Smooth muscle cell (in vitro differentiated cells): ENCODE measurements around the gene RNF144B. TPM values are rescaled to one million over a fixed set of nuclear protein-coding genes. Genes with fewer than 3 reads are reported as not detected.
"Not testable (repeated sequence)": the region's sequence is repeated elsewhere in the genome, so short reads cannot be mapped to it uniquely, and the experiment has no call there.

Experiments
- DNase-seq: peaks from one replicate; lab custom pipeline; 2025; ENCODE audit not compliant: unreplicated experiment; lab: John Stamatoyannopoulos, UW
- H2AFZ ChIP-seq: fragments of 200-600 bp; sonication (generic); 2 replicates; pipeline ENCODE4 v1.6.0; 2016; ENCODE audit warnings: antibody characterized with exemption, low read depth, mild to moderate bottlenecking
- H3F3A ChIP-seq: fragments of 200-600 bp; sonication (generic); 2 replicates; pipeline ENCODE4 v1.6.0; 2017; ENCODE audit warnings: antibody characterized with exemption, low read depth
- H3K27ac ChIP-seq: fragments of 200-600 bp; sonication (generic); 2 replicates; pipeline ENCODE4 v1.5.1; 2016; ENCODE audit warnings: low read depth, mild to moderate bottlenecking
- H3K27me3 ChIP-seq: fragments of 200-600 bp; sonication (generic); 2 replicates; pipeline ENCODE4 v1.6.1; 2016; ENCODE audit warnings: low read depth, mild to moderate bottlenecking
- H3K36me3 ChIP-seq: fragments of 200-600 bp; sonication (generic); 2 replicates; pipeline ENCODE4 v1.5.1; 2016; ENCODE audit warnings: low read depth
- H3K4me1 ChIP-seq: fragments of 200-600 bp; sonication (generic); 2 replicates; pipeline ENCODE4 v1.5.1; 2016; ENCODE audit warnings: low read depth
- H3K4me2 ChIP-seq: fragments of 200-600 bp; sonication (generic); 2 replicates; pipeline ENCODE4 v1.6.0; 2016; ENCODE audit warnings: mild to moderate bottlenecking
- H3K4me3 ChIP-seq: fragments of 200-600 bp; sonication (generic); 2 replicates; pipeline ENCODE4 v1.5.1; 2016; ENCODE audit warnings: mild to moderate bottlenecking
- H3K79me2 ChIP-seq: fragments of 200-600 bp; sonication (generic); 2 replicates; pipeline ENCODE4 v1.6.0; 2016; ENCODE audit warnings: low read depth, mild to moderate bottlenecking
- H3K9ac ChIP-seq: fragments of 200-600 bp; sonication (generic); 2 replicates; pipeline ENCODE4 v1.6.0; 2016; ENCODE audit warnings: low read depth
- H3K9me3 ChIP-seq: fragments of 200-600 bp; sonication (generic); replicated peaks from 2 replicates; pipeline ENCODE4 v1.5.1; 2016; ENCODE audit warnings: low read depth
- H4K20me1 ChIP-seq: fragments of 200-600 bp; sonication (generic); 2 replicates; pipeline ENCODE4 v1.6.0; 2016; ENCODE audit warnings: low read depth
- WGBS: methylation state at CpG from one replicate; pipeline ENCODE4 v1.1.7; 2016; ENCODE audit warnings: low lambda C conversion rate; 5-methylcytosine and 5-hydroxymethylcytosine counted together
- polyA plus RNA-seq: library from polyadenylated mRNA; unstranded; fragments of >200 nt; fragmentation: Nextera tagmentation; extraction: Ambion mirVana; gene quantifications from 2 replicates; pipeline ENCODE4 v1.2.1, GENCODE V29; 2016
- total RNA-seq: library from RNA; depleted of rRNA; stranded (reverse); fragments of >200 nt; gene quantifications from 2 replicates; pipeline ENCODE4 v1.2.3, GENCODE V29; 2014
- TF ChIP-seq, protein P1 (sequence below): fragments of 200-600 bp; sonication (generic); IDR thresholded peaks from 2 replicates; pipeline ENCODE4 v1.5.1; 2017; ENCODE audit warnings: borderline replicate concordance, mild to moderate bottlenecking, antibody characterized with exemption; ENCODE audit not compliant: insufficient read depth, poor library complexity, severe bottlenecking

The RNF144B gene
- total and polyA plus RNA-seq, 2 experiments from 2014 or later, result 3.4 to 10.9 TPM

DNA sequence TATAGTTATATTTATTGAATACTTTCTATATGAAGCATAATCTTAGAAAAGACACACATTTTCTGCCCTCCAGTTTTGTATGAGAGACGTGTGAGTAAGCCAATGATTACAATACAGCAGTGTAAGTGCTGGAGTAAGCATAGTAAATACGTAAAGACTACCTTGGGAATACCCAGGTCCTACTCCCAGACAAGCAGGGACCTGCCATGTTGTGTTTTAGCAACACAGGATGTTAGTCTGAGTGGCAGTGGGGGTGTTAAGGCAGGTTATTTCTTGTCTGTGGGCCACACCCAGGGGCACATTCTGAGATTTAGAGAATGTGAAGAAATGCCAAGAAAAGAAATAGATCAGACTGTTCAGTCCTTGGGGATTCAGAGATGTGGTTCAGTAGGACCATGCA, 34.3 kb upstream of the RNF144B start:
- no peak overlapping the region for H2AFZ ChIP-seq
- no peaks in the 10 kb centered on the region for H3K4me1 ChIP-seq
- no peaks in the 10 kb centered on the region for H3K9me3 ChIP-seq
- no peak overlapping the region for H3K9ac ChIP-seq
- no peak for DNase-seq
- no peak overlapping the region for H3K4me3 ChIP-seq
- H4K20me1 ChIP-seq, result no peaks in the 10 kb centered on the region
- H3K36me3 ChIP-seq, result no peaks in the 10 kb centered on the region
- no peaks in the 10 kb centered on the region for H3K27me3 ChIP-seq
- H3K4me2 ChIP-seq, result no peak overlapping the region
- no peaks in the 10 kb centered on the region for H3F3A ChIP-seq
- 59% methylated on average over 2 of the region's 2 CpGs for WGBS
- TF ChIP-seq, protein P1, sequence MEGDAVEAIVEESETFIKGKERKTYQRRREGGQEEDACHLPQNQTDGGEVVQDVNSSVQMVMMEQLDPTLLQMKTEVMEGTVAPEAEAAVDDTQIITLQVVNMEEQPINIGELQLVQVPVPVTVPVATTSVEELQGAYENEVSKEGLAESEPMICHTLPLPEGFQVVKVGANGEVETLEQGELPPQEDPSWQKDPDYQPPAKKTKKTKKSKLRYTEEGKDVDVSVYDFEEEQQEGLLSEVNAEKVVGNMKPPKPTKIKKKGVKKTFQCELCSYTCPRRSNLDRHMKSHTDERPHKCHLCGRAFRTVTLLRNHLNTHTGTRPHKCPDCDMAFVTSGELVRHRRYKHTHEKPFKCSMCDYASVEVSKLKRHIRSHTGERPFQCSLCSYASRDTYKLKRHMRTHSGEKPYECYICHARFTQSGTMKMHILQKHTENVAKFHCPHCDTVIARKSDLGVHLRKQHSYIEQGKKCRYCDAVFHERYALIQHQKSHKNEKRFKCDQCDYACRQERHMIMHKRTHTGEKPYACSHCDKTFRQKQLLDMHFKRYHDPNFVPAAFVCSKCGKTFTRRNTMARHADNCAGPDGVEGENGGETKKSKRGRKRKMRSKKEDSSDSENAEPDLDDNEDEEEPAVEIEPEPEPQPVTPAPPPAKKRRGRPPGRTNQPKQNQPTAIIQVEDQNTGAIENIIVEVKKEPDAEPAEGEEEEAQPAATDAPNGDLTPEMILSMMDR, result no peak
- H3K27ac ChIP-seq, result peak overlapping the region; percentile 63
- H3K79me2 ChIP-seq, result no peaks in the 10 kb centered on the region

DNA sequence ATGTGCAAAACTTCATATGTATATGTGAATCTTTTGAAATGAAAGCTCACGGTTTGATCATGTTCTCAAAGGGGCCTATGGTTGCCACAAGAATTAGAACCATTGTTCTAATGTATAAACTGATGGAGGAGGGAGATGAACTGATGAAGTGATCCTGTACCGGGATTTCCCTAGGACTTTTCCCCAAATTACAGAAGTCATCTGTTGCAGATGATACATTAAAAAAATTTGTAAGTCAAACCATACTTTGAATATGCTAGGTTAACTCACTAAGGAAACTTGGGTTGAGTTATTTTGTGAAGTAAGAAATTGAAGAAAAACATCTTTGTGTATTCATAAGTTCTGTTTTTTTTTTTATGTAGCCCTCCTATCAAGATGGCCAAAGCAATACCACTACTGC, 33.9 kb upstream of the RNF144B start:
- Histone ChIP-seq H2AFZ (no peak overlapping the region), H4K20me1 (no peaks in the 10 kb centered on the region), H3K27me3 (no peaks in the 10 kb centered on the region), H3K79me2 (no peaks in the 10 kb centered on the region), H3K27ac (peak overlapping the region; percentile 63), H3K4me2 (no peak overlapping the region), H3K36me3 (no peaks in the 10 kb centered on the region), H3K4me3 (no peak overlapping the region), H3F3A (no peaks in the 10 kb centered on the region), H3K4me1 (no peaks in the 10 kb centered on the region), H3K9me3 (no peaks in the 10 kb centered on the region), H3K9ac (no peak overlapping the region)
- 87% methylated on average over 2 of the region's 2 CpGs for WGBS
- TF ChIP-seq, protein P1, result no peak
- no peak for DNase-seq

DNA sequence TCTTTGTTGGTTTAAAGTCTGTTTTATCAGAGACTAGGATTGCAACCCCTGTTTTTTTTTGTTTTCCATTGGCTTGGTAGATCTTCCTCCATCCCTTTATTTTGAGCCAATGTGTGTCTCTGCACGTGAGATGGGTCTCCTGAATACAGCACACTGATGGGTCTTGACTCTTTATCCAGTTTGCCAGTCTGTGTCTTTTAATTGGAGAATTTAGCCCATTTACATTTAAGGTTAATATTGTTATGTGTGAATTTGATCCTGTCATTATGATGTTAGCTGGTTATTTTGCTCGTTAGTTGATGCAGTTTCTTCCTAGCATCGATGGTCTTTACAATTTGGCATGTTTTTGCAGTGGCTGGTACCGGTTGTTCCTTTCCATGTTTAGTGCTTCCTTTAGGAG, 29.6 kb upstream of the RNF144B start:
- DNase-seq, result not testable (repeated sequence)
- 67% methylated on average over 4 of the region's 4 CpGs for WGBS

DNA sequence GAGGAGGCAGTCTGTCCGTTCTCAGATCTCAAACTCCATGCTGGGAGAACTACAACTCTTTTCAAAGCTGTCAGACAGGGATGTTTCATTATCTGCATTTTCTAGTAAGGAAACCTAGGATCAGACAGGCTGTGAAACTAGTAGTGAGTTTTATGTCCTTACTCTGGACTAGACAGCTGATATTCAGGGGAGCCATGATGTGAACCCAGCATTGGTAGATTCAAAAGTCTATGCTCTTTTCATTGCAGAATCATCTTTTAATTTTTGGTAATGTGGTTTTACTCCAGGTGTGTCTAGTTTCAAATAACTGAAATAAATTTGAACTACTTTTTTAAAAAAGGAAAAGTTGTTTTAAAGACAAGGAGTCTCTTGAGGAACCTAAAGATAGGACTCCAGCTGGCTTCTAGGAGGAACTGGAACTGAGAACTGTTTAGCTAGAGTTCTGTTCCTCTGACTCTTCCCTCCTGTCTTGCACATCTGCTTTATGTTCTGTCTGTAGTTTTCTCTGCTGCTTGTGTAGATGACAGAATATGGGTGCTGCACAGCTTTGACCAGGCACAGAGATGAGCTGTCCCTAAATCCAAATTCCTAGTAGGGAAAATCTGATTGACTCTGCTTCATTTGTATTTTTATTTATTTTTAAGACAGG, 27.8 kb upstream of the RNF144B start:
- H3K36me3 ChIP-seq, result no peaks in the 10 kb centered on the region
- DNase-seq, result no peak
- 79% methylated on average over 1 of the region's 1 CpG for WGBS

More for the DNA sequence above, 29.6 kb upstream of the RNF144B start:
- not testable (repeated sequence) for H4K20me1 ChIP-seq, H3K9ac ChIP-seq, H3K9me3 ChIP-seq, H2AFZ ChIP-seq, H3K36me3 ChIP-seq, H3K27ac ChIP-seq, H3K27me3 ChIP-seq, H3K79me2 ChIP-seq, H3K4me1 ChIP-seq, H3F3A ChIP-seq, H3K4me2 ChIP-seq, H3K4me3 ChIP-seq

More for the DNA sequence above, 27.8 kb upstream of the RNF144B start:
- Histone ChIP-seq H3K79me2 (no peaks in the 10 kb centered on the region), H3F3A (no peaks in the 10 kb centered on the region), H3K27ac (peak overlapping the region; percentile 42), H4K20me1 (no peaks in the 10 kb centered on the region), H3K4me1 (no peaks in the 10 kb centered on the region), H3K9ac (no peak overlapping the region), H3K4me3 (no peak overlapping the region), H3K9me3 (no peaks in the 10 kb centered on the region), H2AFZ (no peak overlapping the region), H3K4me2 (no peak overlapping the region), H3K27me3 (no peaks in the 10 kb centered on the region)
- TF ChIP-seq, protein P1, result no peak
